ENCODE results near the gene TAF6. TPM values are rescaled to one million over a fixed set of nuclear protein-coding genes. Genes with fewer than 3 reads are reported as not detected.

Gene TAF6
- total and polyA plus RNA-seq, 9 of the 15 experiments (the other 6 are each of a cell fraction or from before 2014, with no cell fraction given), result 0.78 to 78.7 (median 21.3) TPM

DNA sequence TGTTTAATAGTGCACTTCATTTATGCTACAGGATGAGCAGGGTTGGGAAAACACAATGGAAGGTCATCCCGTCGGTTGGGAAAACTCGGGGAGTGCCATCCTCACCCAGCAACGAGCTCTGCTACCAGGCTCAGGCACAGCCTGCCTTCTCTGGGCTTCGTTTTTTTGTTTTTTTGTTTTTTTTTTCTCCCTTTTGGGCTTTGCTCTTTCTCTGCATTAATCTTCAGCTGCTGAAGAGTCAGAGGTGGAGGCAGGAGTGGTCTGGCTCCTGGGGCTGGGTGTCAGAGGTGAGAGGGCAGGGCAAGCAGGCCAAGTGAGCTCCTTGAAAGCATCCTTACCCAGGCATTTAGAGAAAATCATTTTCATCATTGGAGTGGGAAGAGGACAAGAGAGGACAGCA is 49.2 kb downstream of the TAF6 start (continued):
- 0 out of 2 replicates have a peak, but pooled peaks have one; percentile 22 for TF ChIP-seq SOX6 (IDR thresholded peaks at IDR 0.05)
- TF ChIP-seq DIDO1 (tag; IDR thresholded peaks at IDR 0.05; ENCODE audit: low read depth), result no peak
- no peak for TF ChIP-seq MCM3 (IDR thresholded peaks at IDR 0.05)
- TF ChIP-seq KHSRP (IDR thresholded peaks at IDR 0.05), result no peak
- no peak for TF ChIP-seq ZBTB8A (IDR thresholded peaks at IDR 0.05; ENCODE audit: partially characterized antibody)
- peak in 1 of 2 experiments; percentile 9 for TF ChIP-seq E2F6 (IDR thresholded peaks at IDR 0.05; ENCODE audit: borderline replicate concordance in 1 of 2, extremely low read depth in 1 of 2, insufficient read depth in 1 of 2, insufficient read length in 1 of 2, low read depth in 1 of 2, low read length in 1 of 2, poor library complexity in 1 of 2, severe bottlenecking in 1 of 2)
- TF ChIP-seq NR2C1 (IDR thresholded peaks at IDR 0.05), result no peak
- TF ChIP-seq NR2C1 (tag; IDR thresholded peaks at IDR 0.05), result no peak
- TF ChIP-seq KLF6 (CRISPR knock-in tag; IDR thresholded peaks at IDR 0.05; ENCODE audit: borderline replicate concordance), result no peak
- TF ChIP-seq SP1 (CRISPR knock-in tag; IDR thresholded peaks at IDR 0.05), result no peak
- TF ChIP-seq ZNF212 (CRISPR knock-in tag; IDR thresholded peaks at IDR 0.05), result no peak
- peak; percentile 64; the same call in 1 of the 2 replicates for TF ChIP-seq SUPT5H (IDR thresholded peaks at IDR 0.05)
- no peak for TF ChIP-seq ZNF165 (CRISPR knock-in tag; IDR thresholded peaks at IDR 0.05; ENCODE audit: borderline replicate concordance)

- H3K27ac ChIP-seq (ENCODE audit: extremely low read depth, low read depth, low read length), result no peak overlapping the region
- DNase-seq (ENCODE audit: extremely low read depth in 1 of 4, low spot score in 3 of 4) (no peak), ATAC-seq (no peak), FAIRE-seq (no peak)
- ChIA-PET CTCF (ENCODE audit: low intra/inter-chr PET ratio) (no interaction called here), POLR2A (interaction anchor here (0.6 to 1.5 kb wide), 9 partner anchors 9 to 464 kb away, joined by 3 to 7 read pairs (median 4); partner anchors contain the start of gene ZKSCAN1)
- no peaks in the 10 kb centered on the region for H3K79me2 ChIP-seq (ENCODE audit: control insufficient read depth, insufficient read depth, low read length)
- no peak overlapping the region for H3K4me3 ChIP-seq
- no TSS peak for BruUV-seq (replicated peaks)
- in situ Hi-C loops (cut with MboI) (no loop called here), intact Hi-C loops (cut with micrococcal nuclease) (no loop called here)
- H3K27me3 ChIP-seq (ENCODE audit: control insufficient read depth in 2 of 2, insufficient read depth in 2 of 2, low read length in 2 of 2), result no peaks in the 10 kb centered on the region
- WGBS (ENCODE audit: insufficient coverage, low coverage, missing lambda C conversion rate), result 86% methylated on average over 7 of the region's 7 CpGs
- no peaks in the 10 kb centered on the region for H4K20me1 ChIP-seq (replicated peaks; ENCODE audit: control insufficient read depth, insufficient read depth, low read length)
- H3K9me1 ChIP-seq (ENCODE audit: control insufficient read depth, insufficient read depth, low read length), result no peaks in the 10 kb centered on the region
- peaks cover 21% of the 10 kb centered on the region for H3K9me3 ChIP-seq (replicated peaks; ENCODE audit: control insufficient read depth, insufficient read depth, low read depth, low read length)
- H3K36me3 ChIP-seq (ENCODE audit: control insufficient read depth, insufficient read depth, low read length), result peaks cover 52% of the 10 kb centered on the region
- TF ChIP-seq POLR2A (conservative IDR thresholded peaks at IDR 0.05) (0 out of 2 replicates have a peak, but pooled peaks have one; percentile 17), ZNF444 (CRISPR knock-in tag; IDR thresholded peaks at IDR 0.05) (no peak), ZSCAN32 (CRISPR knock-in tag; IDR thresholded peaks at IDR 0.05) (no peak)
- no peak overlapping the region for H2AFZ ChIP-seq (ENCODE audit: low read depth, low read length)
- H3K4me2 ChIP-seq (ENCODE audit: insufficient read depth, low read length), result no peak overlapping the region
- H3K4me1 ChIP-seq (replicated peaks in 1 of 2; ENCODE audit: control insufficient read depth in 2 of 2, insufficient read depth in 2 of 2, low read length in 2 of 2), result peaks cover 5 to 15% of the 10 kb centered on the region in 2 experiments; a peak in 3 of 5 replicates
- no peak overlapping the region for H3K9ac ChIP-seq (ENCODE audit: insufficient read depth in 1 of 2, low read depth in 2 of 2, low read length in 2 of 2)
Measured at GRCh38 chr7:100066953-100067352, 52.2 kb downstream of the TAF6 start.

All from K562 (cell line).